Osteocyte (in vitro differentiated cells): ENCODE data around the gene UBE3D. TPM values are rescaled to one million over a fixed set of nuclear protein-coding genes. Genes with fewer than 3 reads are reported as not detected.

ENCODE experiments used
- DNase-seq: peaks from one replicate; pipeline ENCODE4 v3.0.0; 2021; ENCODE audit warnings: mixed read lengths; ENCODE audit not compliant: unreplicated experiment; ENCODE audit errors: extremely low spot score
- H3K27ac Mint-ChIP-seq: one replicate; pipeline ENCODE4 v1.8.0; 2021; ENCODE audit warnings: mild to moderate bottlenecking, mixed read lengths; ENCODE audit not compliant: unreplicated experiment
- H3K27me3 Mint-ChIP-seq: one replicate; pipeline ENCODE4 v1.8.0; 2021; ENCODE audit warnings: mixed read lengths; ENCODE audit not compliant: unreplicated experiment
- H3K36me3 Mint-ChIP-seq: one replicate; pipeline ENCODE4 v1.8.0; 2021; ENCODE audit warnings: mixed read lengths; ENCODE audit not compliant: unreplicated experiment
- H3K4me1 Mint-ChIP-seq: one replicate; pipeline ENCODE4 v1.8.0; 2021; ENCODE audit warnings: mixed read lengths; ENCODE audit not compliant: unreplicated experiment
- H3K4me3 Mint-ChIP-seq: one replicate; pipeline ENCODE4 v1.8.0; 2021; ENCODE audit warnings: mild to moderate bottlenecking, moderate library complexity, mixed read lengths; ENCODE audit not compliant: unreplicated experiment
- H3K9me3 Mint-ChIP-seq: one replicate; pipeline ENCODE4 v1.8.0; 2021; ENCODE audit warnings: mixed read lengths; ENCODE audit not compliant: unreplicated experiment
- CTCF ChIP-seq: fragments of 200-600 bp; sonication (generic); IDR thresholded peaks from 2 replicates; pipeline ENCODE4 v1.5.0; 2021; ENCODE audit warnings: antibody characterized with exemption, mild to moderate bottlenecking, moderate library complexity
- total RNA-seq: library from RNA; stranded (reverse); gene quantifications from 2 replicates; pipeline ENCODE4 v1.2.1, GENCODE V29; 2021

UBE3D gene
- total RNA-seq, 1 donor from 2014 or later: 4.8 TPM

- DNase-seq: no peak
- TF ChIP-seq CTCF: no peak
These were observed 107.8 kb downstream of the UBE3D start for GRCh38 chr6:82957868-82958245.

GRCh38 chr6:82957171-82957867, 108.3 kb downstream of the UBE3D start:
- no peaks in the 10 kb centered on the region for H3K27me3 Mint-ChIP-seq
- H3K4me1 Mint-ChIP-seq: peaks cover 42% of the 10 kb centered on the region
- no peak for TF ChIP-seq CTCF
- no peaks in the 10 kb centered on the region for H3K9me3 Mint-ChIP-seq
- H3K27ac Mint-ChIP-seq: no peak overlapping the region
- DNase-seq: no peak
- H3K4me3 Mint-ChIP-seq: no peak overlapping the region
- peaks cover 2% of the 10 kb centered on the region for H3K36me3 Mint-ChIP-seq

More at GRCh38 chr6:82957868-82958245, 107.8 kb downstream of the UBE3D start:
- Mint-ChIP-seq H3K4me3 (no peak overlapping the region), H3K4me1 (peaks cover 42% of the 10 kb centered on the region), H3K27ac (no peak overlapping the region), H3K36me3 (peaks cover 2% of the 10 kb centered on the region), H3K27me3 (no peaks in the 10 kb centered on the region), H3K9me3 (no peaks in the 10 kb centered on the region)

DNA sequence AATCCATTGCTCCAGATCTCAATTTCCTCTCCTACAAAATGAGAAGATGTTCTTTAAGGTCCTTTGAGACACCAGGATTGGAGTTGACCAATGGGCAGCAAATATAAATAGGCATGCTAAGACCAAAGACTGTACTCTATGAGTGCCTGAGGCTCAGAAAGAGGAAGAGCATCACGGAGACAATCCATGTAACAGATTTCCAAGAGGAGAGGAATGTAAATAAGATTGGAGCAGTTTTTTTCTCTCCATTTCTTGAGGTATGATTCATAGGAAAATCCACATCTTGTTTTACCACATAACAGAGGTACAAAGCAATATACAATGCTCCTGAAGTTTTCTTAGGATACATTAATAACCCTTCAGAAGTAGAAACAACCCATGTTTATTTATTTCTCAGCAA, 109.8 kb downstream of the UBE3D start:
- H3K27me3 Mint-ChIP-seq: no peaks in the 10 kb centered on the region
- no peak for DNase-seq
- H3K9me3 Mint-ChIP-seq: no peaks in the 10 kb centered on the region
- peak overlapping the region; percentile 5 for H3K27ac Mint-ChIP-seq
- no peak overlapping the region for H3K4me3 Mint-ChIP-seq
- H3K4me1 Mint-ChIP-seq: peaks cover 51% of the 10 kb centered on the region
- H3K36me3 Mint-ChIP-seq: peaks cover 2% of the 10 kb centered on the region
- no peak for TF ChIP-seq CTCF

GRCh38 chr6:82954937-82955577, 110.6 kb downstream of the UBE3D start:
- Mint-ChIP-seq H3K27me3 (no peaks in the 10 kb centered on the region), H3K36me3 (peaks cover 2% of the 10 kb centered on the region), H3K9me3 (peaks cover 5% of the 10 kb centered on the region), H3K4me3 (no peak overlapping the region), H3K4me1 (peaks cover 51% of the 10 kb centered on the region), H3K27ac (peak overlapping the region; percentile 5)
- DNase-seq: no peak
- TF ChIP-seq CTCF: no peak

GRCh38 chr6:82954356-82954755, 111.3 kb downstream of the UBE3D start:
- H3K4me3 Mint-ChIP-seq: no peak overlapping the region
- DNase-seq: no peak

More at GRCh38 chr6:82954356-82954755, 111.3 kb downstream of the UBE3D start:
- H3K9me3 Mint-ChIP-seq: peaks cover 5% of the 10 kb centered on the region
- H3K4me1 Mint-ChIP-seq: peaks cover 45% of the 10 kb centered on the region
- no peak for TF ChIP-seq CTCF
- no peaks in the 10 kb centered on the region for H3K27me3 Mint-ChIP-seq
- peaks cover 6% of the 10 kb centered on the region for H3K36me3 Mint-ChIP-seq
- H3K27ac Mint-ChIP-seq: no peak overlapping the region
